GM12873 (cell line): ENCODE results near the gene HOXA1.

Experiments used
- CTCF ChIP-seq: IDR thresholded peaks from 2 replicates; pipeline ENCODE4 v1.5.1; 2012; ENCODE audit warnings: low read depth, mild to moderate bottlenecking, moderate library complexity, low read length, control low read depth; ENCODE audit not compliant: insufficient read depth; ENCODE audit errors: missing control alignments

Gene HOXA1

GRCh38 chr7:27103489-27104226, 7.9 kb upstream of the HOXA1 start:
- no peak for TF ChIP-seq CTCF

GRCh38 chr7:27102581-27103442, 7.0 kb upstream of the HOXA1 start, which contains the start of gene HOXA2:
HOXA2 (minus strand) TSS chr7:27102683; CDS start chr7:27102500, 183 bp downstream.
- TF ChIP-seq CTCF: no peak

- TF ChIP-seq CTCF: no peak
These were observed 6.3 kb upstream of the HOXA1 start for GRCh38 chr7:27101957-27102580.

- TF ChIP-seq CTCF: no peak
These were observed 5.6 kb upstream of the HOXA1 start for GRCh38 chr7:27101171-27101956.

- no peak for TF ChIP-seq CTCF
These were observed 4.9 kb upstream of the HOXA1 start for GRCh38 chr7:27100694-27101170.

GRCh38 chr7:27099453-27100370, 3.9 kb upstream of the HOXA1 start:
- TF ChIP-seq CTCF: no peak
